GM21528 (cell line): ENCODE measurements around the gene SFXN3.

Experiments used
- ATAC-seq: cut with Tn5 transposase; IDR thresholded peaks from one replicate; pipeline ENCODE4 v1.9.1; 2021; ENCODE audit warnings: mild to moderate bottlenecking, moderate library complexity; ENCODE audit not compliant: unreplicated experiment, low FRiP score

SFXN3 gene

DNA sequence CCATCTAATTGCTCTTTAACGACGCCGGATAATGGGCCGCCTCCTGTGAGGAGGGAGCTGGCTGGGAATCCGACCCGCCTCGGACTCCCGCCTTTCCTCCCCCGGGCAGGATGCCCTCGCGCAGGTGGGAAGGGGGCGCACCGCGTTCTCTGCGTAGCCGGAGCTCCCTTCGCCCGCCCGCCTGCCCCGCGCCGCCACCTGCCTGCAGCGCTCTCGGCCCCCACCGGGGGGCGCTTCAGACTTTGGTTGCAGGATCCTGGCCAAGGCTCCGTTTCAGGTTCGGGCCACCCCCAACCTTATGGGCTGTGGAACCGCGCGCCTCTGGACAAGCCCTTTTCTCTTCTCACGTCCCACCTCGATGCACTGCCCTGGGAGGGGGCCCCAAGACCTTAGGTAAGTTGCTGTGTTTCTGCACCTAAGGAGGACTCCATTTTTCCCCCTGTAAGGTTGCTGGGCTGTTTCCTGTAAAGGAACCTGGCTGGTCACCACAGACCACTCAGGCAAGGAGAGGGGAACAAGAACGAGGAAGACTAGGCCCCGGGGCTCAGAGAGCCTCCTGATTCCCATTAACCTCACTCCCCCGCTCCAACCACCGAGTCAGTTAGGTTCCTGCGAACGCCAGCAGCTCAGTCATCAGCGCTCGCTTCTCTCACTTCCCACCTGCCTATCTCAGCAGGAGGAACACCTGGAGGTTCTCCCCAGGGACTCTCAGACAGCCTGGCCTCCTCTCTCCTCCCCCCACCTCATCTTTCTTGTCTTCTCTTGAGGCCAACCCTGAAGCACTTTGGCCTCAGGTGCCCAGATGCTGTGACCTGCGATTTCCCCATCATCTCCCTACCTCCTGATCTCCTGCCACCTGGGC lies 19.4 kb downstream of the SFXN3 start:
- no peak for ATAC-seq

DNA sequence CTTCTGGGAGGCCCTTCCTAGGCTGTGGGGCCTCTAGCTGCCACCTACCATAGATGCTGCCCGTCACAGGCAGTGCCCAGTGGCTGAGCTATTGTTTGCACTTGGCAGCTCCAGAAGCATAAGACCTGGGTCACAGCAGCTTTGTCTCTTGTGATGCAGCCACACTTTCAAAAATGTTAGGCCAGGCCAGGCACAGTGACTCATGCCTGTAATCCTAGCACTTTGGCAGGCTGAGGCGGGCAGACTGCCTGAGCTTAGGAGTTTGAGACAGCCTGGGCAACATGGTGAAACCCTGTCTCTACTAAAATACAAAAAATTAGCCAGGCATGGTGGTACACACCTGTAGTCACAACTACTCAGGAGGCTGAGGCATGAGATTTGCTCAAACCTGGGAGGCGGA lies 21.3 kb downstream of the SFXN3 start:
- ATAC-seq = no peak

DNA sequence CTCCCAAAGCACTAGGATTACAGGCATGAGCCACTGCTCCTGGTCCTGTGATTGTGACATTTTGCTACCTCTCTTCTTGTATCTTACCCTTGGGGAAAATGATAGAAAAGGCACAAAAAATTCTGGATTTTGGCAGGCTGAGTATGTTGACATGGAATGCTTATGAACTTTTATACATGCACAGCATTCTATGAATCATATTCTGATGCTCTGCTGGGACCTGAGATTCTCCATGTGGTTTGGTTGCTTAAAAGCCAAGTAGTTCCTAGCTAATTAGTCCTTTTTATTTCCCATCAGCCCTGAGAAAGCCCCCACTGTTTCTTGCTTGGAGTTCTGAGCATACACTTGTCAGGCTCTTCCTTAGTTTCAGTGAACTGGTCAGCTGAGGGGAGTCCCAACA lies 22.5 kb downstream of the SFXN3 start:
- ATAC-seq = no peak

DNA sequence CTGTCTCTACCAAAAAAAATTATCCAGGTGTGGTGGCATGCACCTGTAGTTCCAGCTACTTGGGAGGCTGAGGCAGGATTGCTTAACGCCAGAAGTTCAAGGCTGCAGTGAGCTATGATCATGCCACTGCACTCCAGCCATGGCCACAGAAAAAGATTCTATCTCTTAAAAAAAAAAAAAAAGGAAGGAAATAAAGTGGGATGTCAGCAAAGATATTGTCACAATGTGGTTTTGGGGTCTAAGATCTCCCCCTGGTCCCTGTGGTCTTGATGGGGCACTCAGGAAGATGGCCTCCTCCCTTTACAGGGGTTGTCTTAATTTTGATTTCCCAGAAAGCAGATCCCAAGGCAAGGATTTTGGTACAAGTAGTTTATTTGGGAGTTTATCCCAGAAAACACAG lies 23.3 kb downstream of the SFXN3 start:
- ATAC-seq = no peak

DNA sequence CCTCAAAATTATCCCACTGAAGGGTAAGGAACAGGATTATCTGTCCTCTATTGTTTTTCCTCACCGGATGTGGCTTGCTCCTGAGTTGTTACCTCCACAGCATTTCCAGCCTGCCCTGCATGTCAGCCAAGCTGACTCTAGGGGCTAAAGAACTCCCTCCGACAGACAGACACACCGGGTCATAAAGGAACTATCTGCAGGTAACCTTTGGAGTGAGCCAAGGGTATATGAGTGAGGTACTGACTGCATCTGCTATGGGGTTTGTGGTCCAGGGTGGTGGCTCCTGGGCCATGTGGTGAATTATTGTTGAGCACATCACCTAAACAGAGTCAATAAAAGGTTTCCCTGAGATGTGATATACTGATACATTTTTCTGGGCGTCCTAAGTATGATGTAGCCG lies 23.8 kb downstream of the SFXN3 start:
- no peak for ATAC-seq

DNA sequence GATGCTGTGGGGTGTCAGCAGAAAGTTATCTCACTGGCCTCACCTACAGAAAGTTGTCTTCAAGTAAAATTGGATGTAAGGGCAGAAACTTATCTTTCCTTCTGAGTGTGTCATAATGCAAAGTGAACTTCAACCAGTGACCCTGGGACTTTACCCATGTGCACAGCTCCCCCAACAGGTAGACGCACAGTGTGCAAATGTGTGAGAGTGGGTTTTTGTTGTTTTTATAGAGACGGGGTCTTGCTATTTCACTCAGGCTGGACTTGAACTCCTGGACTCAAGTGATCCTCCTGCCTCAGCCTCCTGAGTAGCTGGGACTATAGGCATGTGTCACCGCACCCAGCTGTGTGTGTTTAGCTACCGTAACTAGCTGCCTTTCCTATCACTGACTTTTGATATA lies 24.4 kb downstream of the SFXN3 start:
- no peak for ATAC-seq

DNA sequence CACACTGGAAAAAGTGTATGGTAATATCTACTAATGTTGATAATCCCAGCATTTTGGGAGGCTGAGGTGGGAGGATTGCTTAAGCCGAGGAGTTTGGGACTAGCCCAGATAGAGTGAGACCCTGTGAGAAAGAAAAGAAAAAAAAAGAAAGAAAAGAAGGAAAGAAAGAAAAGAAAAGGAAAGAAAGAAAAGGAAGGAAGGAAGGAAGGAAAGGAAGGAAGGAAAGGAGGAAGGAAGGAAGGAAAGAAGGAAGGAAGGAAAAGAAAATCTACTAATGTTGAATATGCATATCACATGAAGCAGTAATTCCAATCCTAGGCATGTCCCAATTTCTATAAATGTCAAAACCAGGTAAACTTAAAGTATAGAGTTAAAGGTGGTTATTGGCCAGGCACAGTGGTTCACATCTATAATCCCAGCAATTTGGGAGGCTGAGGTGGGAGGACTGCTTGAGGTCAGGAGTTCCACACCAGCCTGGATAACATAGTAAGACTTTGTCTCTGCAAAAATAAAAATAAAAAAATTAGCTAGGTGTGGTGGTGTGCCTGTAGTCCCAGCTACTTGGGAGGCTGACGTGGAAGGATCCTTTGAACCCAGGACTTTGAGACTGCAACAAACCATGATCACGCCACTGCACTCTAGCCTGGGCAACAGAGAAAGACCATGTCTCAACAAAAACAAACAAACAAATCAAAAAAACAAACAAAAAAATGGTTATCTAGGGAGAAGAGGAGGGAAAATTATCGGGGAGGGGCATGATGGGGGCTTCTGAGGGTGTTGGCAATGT lies 25.5 kb downstream of the SFXN3 start:
- no peak for ATAC-seq

DNA sequence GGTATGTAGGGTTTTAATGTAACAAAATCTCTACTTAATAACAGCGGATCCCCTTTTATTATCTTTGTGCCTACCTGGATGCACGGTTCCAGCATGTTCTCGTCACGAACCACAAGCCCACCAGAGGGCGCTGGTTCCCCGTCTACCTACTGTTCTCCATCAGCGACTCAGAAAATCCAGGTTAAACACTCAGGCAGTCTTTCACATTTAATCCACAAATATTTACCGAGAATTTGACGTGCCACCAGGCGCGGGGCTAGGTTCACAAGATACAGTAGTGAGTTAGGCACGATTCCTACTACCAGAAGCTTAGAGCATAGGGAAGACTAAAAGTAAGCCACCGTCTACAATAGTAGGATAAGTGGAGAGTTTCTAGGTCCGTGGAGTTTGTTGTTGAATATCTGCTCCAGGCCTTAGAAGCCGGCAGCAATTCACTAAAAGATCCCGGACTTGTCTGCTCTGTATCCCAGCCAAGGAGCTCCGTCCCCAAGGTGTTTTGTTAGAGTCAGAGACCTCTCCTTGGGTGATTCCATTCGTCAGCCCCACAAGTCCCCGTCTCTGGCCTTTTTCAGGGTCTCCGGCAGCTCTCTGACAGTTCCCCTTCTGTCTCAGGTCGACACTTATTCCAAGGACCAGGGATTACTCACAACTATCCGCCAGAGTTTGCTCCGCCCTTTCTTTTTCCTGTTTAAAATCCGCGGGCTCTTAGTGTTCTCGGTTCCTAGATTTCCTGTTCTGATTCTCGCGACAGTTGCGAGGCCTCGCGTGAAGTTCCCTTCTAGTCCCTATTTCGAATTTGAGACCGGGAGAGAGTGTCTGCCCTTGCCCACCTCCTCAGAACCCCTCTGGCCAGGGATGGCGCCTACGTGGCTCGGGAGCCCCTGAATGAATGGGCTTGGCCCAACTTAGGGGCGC lies 29.3 kb downstream of the SFXN3 start:
- peak; percentile 39 for ATAC-seq

DNA sequence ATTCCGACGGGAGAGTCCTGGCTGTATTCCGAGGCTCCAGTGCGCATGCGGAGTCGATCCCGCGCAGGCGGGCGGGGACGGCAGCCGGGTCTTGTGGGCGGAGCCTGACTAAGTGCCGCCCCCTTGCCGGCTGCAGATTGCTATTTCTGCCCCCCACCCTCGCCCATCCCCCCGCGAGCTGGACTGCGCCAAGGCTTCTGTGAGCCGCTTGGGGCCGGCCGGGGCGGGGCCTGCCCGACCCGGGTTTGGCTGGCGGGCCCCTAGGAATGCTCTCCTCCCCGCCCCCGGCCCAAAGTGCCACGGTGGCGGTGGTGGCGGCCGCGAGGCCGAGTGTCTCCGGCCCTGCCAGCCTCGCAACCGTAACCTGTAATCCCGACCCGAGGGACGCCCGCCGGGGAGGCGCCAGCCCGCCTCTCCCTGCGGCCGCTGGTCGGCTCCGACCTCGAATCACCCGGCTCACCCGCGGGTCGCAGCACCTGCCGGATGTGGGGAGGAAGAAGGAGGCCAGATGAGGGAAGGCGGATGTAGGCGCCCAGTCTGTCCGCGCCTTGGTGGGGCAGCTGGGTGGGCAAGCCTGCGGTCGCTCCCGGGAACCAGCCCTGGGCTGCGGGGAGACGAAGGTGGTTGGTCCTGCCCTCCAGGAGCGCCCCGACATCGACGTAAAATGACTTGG lies 30.1 kb downstream of the SFXN3 start:
- ATAC-seq = peak; percentile 54

DNA sequence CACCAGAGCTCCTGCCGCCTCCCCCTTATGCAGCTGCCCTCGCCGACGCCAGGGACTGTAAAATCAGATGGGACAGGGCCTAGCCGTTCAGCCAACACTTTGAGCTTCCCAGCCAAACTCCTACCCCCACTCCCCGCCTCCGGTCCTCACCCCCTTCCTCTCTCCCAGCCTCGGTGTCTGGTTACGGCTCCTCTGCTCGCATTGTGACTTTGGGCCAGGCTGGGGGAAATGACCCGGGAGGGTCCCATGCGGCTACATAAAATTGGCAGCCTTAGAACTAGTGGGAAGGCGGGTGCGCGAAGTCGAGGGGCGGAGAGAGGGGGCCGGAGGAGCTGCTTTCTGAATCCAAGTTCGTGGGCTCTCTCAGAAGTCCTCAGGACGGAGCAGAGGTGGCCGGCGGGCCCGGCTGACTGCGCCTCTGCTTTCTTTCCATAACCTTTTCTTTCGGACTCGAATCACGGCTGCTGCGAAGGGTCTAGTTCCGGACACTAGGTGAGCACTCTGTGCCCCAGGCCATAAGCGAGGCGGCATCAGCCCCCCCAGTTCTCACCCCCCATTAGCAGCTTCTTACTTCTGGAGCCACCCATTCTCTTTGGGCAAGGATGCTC lies 30.7 kb downstream of the SFXN3 start, which contains the start of gene KAZALD1:
TSS of gene KAZALD1 (plus strand) at position 366 of the 608 bp plus-strand sequence. CDS start 604 bp downstream, outside the sequence.
- ATAC-seq = no peak

DNA sequence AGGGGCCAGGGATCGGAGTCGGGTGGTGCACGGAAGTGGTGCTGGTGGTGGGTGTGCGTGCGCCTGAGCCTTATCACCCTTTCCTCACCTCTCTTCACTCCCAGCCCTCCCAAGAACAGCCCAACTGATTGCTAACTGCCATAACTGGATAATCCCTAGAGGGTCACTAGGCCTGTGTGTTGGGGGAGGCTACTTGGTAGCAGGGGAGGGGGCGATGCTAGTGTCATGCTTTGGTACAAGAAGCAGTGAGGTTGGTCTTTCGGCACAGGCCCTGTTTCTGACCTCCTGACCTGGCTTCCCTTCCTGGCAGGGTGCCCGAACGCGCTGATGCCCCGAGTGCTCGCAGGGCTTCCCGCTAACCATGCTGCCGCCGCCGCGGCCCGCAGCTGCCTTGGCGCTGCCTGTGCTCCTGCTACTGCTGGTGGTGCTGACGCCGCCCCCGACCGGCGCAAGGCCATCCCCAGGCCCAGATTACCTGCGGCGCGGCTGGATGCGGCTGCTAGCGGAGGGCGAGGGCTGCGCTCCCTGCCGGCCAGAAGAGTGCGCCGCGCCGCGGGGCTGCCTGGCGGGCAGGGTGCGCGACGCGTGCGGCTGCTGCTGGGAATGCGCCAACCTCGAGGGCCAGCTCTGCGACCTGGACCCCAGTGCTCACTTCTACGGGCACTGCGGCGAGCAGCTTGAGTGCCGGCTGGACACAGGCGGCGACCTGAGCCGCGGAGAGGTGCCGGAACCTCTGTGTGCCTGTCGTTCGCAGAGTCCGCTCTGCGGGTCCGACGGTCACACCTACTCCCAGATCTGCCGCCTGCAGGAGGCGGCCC lies 31.4 kb downstream of the SFXN3 start:
- no peak for ATAC-seq

DNA sequence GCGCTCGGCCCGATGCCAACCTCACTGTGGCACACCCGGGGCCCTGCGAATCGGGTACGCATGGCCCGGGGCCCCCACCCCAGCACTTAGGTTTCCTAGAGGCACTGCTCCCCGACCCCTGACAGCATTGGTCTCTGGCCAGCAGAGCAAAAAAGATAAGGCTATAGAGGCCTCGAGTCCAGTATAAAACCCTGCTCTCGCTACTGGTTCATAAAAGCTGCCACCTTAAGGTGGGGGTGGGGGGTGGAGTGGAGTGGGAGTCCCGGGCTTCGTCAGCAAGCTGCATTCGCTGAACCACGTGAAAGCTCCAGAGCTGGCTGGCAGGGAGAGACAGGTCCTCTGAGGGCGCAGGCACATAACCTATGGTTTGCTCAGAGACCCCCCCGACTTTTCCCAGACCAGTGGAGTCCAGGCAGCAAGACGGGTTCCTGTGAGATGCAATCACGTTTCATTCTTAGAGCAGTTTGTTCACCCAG lies 32.1 kb downstream of the SFXN3 start:
- no peak for ATAC-seq

DNA sequence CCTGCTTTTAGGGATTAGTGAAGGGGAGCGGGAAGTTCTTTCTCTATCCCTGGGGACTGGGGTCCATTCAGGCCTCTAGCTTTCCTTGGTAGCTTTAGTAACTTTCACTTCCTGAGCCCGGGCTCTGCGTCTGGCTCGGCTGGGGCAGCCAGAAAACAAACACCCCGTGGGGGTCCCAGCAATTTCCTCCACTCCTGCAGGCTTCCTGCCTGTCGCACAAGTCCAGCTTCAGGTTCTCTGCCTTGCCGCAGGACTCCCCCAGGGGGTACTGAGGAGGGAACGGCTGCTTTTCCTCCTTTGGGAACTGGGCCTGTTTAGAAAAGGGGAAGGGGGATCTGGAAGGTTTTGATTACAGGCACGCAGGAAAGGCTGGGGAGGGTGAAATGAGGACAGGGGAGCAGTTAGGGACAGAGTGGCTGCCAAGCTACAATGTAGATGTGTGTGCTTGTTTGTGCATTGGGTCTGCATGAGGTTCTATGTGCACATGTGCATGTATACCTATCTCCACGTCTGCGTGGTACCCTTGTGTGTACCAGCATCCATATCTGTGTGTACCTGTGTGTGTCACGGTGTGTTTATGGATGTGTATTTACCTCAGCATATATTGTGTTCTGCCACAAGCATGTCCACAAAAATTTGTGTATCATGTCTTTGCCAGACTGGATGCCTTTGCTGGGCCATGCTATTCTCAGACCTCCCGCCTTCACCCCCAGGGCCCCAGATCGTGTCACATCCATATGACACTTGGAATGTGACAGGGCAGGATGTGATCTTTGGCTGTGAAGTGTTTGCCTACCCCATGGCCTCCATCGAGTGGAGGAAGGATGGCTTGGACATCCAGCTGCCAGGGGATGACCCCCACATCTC lies 32.7 kb downstream of the SFXN3 start:
- ATAC-seq = no peak

DNA sequence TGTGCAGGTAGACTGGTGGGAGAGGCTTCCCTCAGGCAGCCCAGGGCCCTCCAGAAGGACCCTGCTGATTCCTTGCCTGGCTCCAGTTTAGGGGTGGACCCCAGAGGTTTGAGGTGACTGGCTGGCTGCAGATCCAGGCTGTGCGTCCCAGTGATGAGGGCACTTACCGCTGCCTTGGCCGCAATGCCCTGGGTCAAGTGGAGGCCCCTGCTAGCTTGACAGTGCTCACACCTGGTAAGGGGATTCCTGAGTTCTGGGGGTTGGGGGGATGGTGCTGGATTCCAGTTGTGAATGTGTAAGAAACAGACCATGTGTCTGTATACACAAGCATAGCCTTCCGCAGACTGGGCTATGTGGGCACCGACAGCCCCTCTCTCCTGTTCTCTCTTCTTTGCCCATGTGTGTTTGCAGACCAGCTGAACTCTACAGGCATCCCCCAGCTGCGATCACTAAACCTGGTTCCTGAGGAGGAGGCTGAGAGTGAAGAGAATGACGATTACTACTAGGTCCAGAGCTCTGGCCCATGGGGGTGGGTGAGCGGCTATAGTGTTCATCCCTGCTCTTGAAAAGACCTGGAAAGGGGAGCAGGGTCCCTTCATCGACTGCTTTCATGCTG lies 33.5 kb downstream of the SFXN3 start:
- no peak for ATAC-seq

DNA sequence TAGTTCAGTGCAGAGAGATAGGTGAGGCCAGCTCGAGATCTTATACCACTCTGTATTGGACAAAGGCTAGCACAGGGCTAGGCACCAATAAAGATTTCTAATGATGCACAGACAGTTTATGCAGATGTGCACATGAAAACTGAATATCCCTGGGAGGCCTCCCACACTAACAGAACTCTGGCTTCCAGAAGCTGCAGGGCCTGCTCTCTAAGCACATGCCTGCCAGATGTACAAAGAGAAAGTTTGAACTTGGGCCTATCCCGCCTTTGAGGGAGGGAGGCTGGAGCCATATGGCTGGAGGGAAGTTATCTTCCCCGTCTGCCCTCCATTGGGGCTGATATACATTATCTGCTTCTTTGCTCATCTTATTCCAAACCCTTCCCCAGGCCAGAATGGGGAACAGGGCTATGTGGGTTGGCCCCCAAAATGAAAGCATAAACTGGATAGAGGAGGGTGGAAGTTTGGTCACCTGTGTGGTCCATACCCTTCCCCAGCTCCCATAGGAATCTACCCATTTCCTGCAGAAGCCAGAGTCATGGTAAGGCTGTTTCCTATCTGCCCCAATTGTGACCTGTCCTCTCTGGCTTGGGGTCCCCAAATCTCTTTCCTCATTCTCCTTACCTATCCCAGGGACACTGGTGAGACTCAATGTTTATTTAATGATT lies 34.6 kb downstream of the SFXN3 start:
- ATAC-seq = no peak

DNA sequence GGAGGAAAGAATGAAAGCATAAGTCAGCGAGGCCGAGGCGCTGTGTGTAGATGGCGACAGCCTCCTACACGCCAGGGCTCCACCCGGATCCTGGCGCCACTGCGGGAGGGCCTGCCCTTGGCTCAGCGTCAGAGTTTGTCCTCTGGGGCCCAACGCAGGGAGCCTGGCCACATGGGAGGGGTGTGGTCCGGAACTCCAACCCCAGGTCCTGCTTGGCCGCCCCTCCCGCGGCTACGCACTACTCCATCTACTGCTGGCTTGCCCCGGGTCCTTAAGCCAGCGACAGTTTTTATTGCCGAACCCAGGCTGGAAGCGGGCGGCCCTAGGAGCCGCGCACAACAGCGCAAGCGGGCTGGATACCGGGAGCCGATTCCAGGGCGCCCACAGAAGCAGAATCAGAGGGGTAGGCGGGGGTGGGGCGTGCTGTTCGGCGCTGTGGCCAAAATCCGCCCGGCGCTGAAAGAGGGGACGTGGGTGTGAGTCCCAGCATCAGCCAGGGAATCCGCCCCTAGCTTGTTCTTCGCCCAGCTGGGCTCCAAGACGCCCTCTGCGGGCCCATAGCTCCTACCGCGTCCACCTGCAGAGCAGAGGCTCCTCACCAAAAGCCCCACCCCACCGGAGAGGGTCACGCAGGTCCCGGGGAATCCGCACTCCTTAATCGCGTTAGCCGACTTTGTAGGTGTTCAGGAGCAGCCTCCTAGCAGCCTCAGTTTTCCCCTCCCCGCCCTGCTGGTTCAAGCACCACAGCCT lies 35.3 kb downstream of the SFXN3 start:
- ATAC-seq = no peak
